ENCODE data around the gene GDA. TPM values are rescaled to one million over a fixed set of nuclear protein-coding genes. Genes with fewer than 3 reads are reported as not detected.

Gene GDA
- total and polyA plus RNA-seq, 2 of the 4 experiments (the other 2 are of a cell fraction), result not detected

GRCh38 chr9:72220589-72220988 is 71.3 kb downstream of the GDA start:
- Histone ChIP-seq H3K27me3 (ENCODE audit: control insufficient read depth, insufficient read depth, low read length) (no peaks in the 10 kb centered on the region), H2BK20ac (ENCODE audit: low read depth, low read length) (no peak overlapping the region), H3K18ac (ENCODE audit: low read depth, low read length) (no peak overlapping the region), H3K9ac (ENCODE audit: low read depth, low read length) (no peak overlapping the region), H3K4me3 (ENCODE audit: insufficient read depth, low read depth, low read length) (no peak overlapping the region), H3K14ac (replicated peaks; ENCODE audit: low read depth, low read length) (no peak overlapping the region), H2BK15ac (ENCODE audit: low read depth, low read length) (no peak overlapping the region), H3K4ac (ENCODE audit: low read depth, low read length) (no peak overlapping the region), H3K9me1 (ENCODE audit: insufficient read depth, low read length) (no peaks in the 10 kb centered on the region), H4K8ac (ENCODE audit: low read depth in 2 of 2, low read length in 2 of 2) (no peak overlapping the region), H4K91ac (ENCODE audit: insufficient read depth, low read depth, low read length) (no peak overlapping the region), H3K27ac (ENCODE audit: insufficient read depth, low read length) (no peak overlapping the region), H4K20me1 (ENCODE audit: insufficient read depth, low read length) (no peaks in the 10 kb centered on the region), H3K36me3 (ENCODE audit: control insufficient read depth, insufficient read depth, low read length) (no peaks in the 10 kb centered on the region), H3K9me3 (ENCODE audit: control insufficient read depth, insufficient read depth, low read length) (no peaks in the 10 kb centered on the region), H2AK9ac (replicated peaks; ENCODE audit: low read depth, low read length, poor library complexity) (no peak overlapping the region), H4K5ac (ENCODE audit: low read depth, low read length) (no peak overlapping the region), H3K4me1 (ENCODE audit: control insufficient read depth, insufficient read depth, low read length) (no peaks in the 10 kb centered on the region), H3K4me2 (ENCODE audit: low read depth, low read length) (no peak overlapping the region), H2AFZ (replicated peaks; ENCODE audit: low read length, poor library complexity) (no peak overlapping the region), H2BK5ac (ENCODE audit: low read depth, low read length, poor library complexity, severe bottlenecking) (no peak overlapping the region), H2AK5ac (ENCODE audit: low read depth, low read length) (no peak overlapping the region), H3K56ac (ENCODE audit: extremely low read depth, insufficient read depth, low read length) (no peak overlapping the region), H2BK120ac (ENCODE audit: low read depth, low read length) (no peak overlapping the region), H3K79me1 (ENCODE audit: low read depth in 1 of 2, low read length in 2 of 2) (no peaks in the 10 kb centered on the region), H3K23ac (ENCODE audit: low read depth, low read length) (no peak overlapping the region)
- in situ Hi-C loops (cut with MboI; ENCODE audit: low sequenced_read_pairs) (no loop called here), intact Hi-C loops (cut with micrococcal nuclease) (no loop called here), dilution Hi-C loops (cut with HindIII; ENCODE audit: low sequenced_read_pairs, unreplicated experiment) (no loop called here)
- no CpG with 5 or more reads among the region's 1 CpG for WGBS, 2 experiments (ENCODE audit: extremely low coverage in 2 of 2, insufficient read length in 1 of 2)
- BruUV-seq (replicated peaks), result no TSS peak
- TF ChIP-seq MAFK (IDR thresholded peaks at IDR 0.05; ENCODE audit: low read depth, low read length) (no peak), CHD1 (IDR thresholded peaks at IDR 0.05; ENCODE audit: low read depth, low read length) (no peak), RFX5 (IDR thresholded peaks at IDR 0.05; ENCODE audit: low read depth, low read length) (no peak), NFE2L2 (IDR thresholded peaks at IDR 0.05; ENCODE audit: low read depth, low read length) (no peak), POLR2A (IDR thresholded peaks at IDR 0.05; ENCODE audit: low read depth, low read length) (no peak), MXI1 (IDR thresholded peaks at IDR 0.05; ENCODE audit: borderline replicate concordance, low read depth, low read length) (no peak), FOS (IDR thresholded peaks at IDR 0.05; ENCODE audit: low read depth, low read length) (no peak), SMC3 (IDR thresholded peaks at IDR 0.05; ENCODE audit: low read depth, low read length) (no peak), RCOR1 (IDR thresholded peaks at IDR 0.05; ENCODE audit: insufficient replicate concordance, low read length) (no peak), BHLHE40 (IDR thresholded peaks at IDR 0.05; ENCODE audit: low read depth, low read length) (no peak), USF2 (IDR thresholded peaks at IDR 0.05; ENCODE audit: low read depth, low read length) (no peak), MAZ (IDR thresholded peaks at IDR 0.05; ENCODE audit: borderline replicate concordance, low read depth, low read length) (no peak), RAD21 (IDR thresholded peaks at IDR 0.05; ENCODE audit: low read length) (no peak), CEBPB (IDR thresholded peaks at IDR 0.05; ENCODE audit: low read depth, low read length) (no peak), CTCF (conservative IDR thresholded peaks at IDR 0.05; ENCODE audit: low read depth, low read length) (no peak)
- DNase-seq (no peak), ATAC-seq (ENCODE audit: low read depth) (no peak)
- ChIA-PET POLR2A (ENCODE audit: unreplicated experiment) (no interaction called here), CTCF (no interaction called here)
